Fibroblast of skin of right quadriceps (primary cell): ENCODE data around the gene TMC2.

Experiments
- DNase-seq: peaks from one replicate; pipeline ENCODE4 v3.0.0-alpha.2; 2013

Gene TMC2

DNA sequence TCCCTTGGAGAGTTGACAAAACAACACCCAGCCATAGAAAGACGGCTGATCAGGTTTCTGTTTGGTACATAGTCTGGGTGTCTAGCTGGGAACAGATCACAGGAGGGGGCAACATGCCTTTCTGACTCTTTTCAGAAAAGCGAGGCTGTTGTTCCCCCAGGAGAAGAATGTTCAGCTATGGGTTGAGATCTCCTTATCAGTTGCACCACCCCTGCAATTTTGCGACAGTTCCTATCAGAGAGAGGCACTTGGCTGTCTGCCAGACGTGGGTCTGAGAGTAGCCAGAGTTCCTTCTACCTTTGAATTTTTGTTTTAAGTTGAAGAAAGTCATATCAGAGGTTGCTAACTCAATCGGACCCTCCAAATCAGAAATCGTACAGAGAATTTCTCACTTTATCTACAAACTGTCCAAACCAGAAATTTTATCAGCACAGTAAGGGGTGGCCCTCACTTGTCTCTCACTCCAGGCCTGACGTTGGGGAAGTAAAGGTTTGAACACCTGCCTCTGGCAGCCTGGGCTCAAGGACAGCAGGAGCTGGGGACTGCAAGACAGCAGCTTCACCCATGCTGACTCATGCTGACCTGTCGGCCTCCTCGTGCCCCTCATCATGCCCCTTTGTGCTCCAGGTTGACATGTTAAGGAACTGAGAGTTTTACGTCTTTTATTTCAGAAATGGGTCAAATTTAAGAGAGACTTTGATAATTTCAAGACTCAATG is 42.3 kb downstream of the TMC2 start:
- DNase-seq, result no peak

GRCh38 chr20:2585811-2586210 is 49.4 kb downstream of the TMC2 start:
- DNase-seq, result peak; percentile 78

DNA sequence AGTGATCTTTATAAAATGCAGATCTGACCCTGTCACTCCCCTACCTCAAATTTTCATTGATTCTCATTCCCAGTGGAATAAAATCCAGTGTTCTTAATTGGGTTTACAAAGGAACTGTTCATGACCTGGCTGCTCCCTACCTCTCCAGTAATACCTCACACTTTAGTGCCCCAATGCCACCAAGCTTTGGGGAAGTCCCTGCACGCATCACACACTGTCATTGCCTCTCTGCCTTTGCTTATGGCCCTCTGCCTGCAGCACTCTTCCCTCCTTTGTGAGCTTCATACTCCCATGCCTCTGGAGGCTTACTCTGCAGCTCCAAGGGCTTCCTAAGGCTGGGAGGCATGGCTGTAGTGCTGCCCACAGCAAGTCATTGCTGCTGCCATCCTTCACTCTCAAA is 57.4 kb downstream of the TMC2 start:
- no peak for DNase-seq

GRCh38 chr20:2595076-2595475 is 58.7 kb downstream of the TMC2 start:
- DNase-seq, result no peak

DNA sequence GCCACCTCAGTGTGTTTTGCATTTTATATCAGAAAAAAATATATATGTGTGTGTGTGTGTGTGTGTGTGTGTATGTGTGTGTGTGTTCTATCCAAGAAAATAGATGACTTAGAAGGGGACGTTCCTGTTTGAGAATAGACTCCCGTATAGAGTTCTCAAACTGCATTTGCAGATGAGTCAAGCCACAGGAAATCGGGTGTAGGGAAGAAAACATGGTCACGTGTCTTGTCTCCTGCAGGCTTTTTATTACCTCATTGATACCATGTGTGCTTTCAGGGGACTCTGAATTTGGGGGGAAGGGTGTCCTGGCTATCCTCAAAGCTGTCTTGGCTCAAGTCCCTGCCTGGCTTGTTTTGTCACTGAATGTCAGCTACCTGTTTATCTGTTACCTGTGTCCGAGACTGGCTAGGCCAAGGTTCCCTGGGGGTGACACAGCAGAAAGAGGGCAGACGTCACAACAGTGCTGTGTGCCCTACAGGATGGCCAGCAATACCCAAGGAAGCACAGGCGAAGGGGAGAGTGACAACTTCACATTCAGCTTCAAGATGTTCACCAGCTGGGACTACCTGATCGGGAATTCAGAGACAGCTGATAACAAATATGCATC is 60.4 kb downstream of the TMC2 start:
- DNase-seq, result peak; percentile 66

DNA sequence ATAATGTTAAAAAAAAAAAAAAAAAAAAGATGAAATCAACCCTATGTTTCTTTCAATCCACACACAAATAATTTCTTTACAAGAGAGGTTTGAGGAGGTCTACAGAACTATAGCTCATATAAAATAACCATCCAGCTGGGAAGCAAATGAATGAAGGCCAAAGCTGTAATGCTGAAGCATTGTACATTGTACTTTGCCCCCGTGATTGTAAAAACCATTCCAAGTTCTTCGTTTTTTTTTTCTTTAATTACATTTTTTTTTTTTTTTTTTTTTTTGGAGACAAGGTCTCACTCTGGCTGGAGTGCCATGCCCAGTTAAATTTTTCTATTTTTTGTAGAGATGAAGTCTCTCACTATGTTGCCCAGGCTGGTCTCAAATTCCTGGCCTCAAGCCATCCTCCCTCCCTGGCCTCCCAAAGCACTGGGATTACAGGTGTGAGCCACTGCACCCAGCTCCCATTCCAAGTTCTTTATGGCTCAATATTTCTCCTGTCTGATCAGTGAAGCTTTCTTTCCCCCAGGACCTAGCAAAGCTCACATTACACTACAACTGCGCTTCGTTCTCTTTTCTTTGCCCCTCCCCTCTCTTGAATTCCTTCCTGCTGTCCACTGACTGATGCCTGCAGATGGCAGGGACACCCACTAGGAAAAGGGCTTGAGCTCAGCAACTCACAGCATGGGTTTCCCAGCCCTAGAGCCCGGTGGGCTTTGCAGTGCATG is 63.1 kb downstream of the TMC2 start:
- no peak for DNase-seq

- DNase-seq, result no peak
Measured at GRCh38 chr20:2602046-2602735, 65.8 kb downstream of the TMC2 start.

DNA sequence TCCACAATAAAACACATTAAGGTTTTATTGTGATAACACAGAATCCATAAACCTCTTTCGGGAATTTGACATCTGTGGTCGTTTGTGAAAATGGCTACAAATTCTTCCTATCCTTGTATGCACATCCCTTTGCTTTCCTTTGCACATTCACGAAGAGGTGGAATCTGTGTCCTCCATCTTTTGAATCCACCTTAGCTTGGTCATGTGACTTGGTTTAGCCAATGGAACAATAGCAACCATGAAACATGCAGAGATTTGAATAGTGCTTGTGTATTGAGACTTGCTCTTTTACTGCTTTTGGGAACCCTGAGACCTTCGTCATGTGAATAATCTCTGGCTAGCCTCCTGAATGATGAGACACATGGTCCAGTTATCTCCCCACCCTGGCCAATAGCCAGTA is 66.4 kb downstream of the TMC2 start:
- DNase-seq, result no peak

DNA sequence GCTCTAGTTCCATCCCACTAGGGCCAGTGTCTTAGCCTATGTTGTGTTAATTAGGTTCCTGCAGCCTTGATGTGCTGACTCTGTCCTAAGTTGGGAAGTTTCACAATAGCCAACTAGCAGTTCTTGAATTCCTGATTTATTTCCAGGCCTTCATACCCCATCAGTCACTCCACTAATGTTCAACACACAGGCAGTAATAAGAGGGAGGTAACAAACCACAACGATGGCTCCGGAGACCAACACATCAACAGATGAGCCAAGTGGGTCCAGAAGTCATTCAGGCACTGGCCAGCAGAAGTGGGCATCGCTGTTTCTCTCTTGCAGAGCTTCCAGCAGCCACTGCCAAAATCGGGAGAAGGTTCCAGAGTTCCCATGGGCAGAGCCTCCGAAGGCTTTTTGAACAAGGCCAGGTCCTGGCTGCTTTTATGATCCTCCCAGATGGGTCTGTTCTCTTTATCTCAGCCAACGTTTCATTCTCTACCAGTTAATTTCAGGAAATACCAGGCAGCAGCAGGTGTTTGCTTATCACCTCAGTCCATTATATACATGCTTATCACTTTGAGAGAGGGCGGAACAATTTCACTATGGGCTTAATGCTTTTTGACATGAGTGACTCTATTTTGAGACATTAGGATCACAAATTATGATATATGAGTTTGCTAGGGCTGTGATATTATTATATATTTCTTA is 67.6 kb downstream of the TMC2 start:
- DNase-seq, result no peak

GRCh38 chr20:2604506-2604835 is 68.1 kb downstream of the TMC2 start:
- no peak for DNase-seq

DNA sequence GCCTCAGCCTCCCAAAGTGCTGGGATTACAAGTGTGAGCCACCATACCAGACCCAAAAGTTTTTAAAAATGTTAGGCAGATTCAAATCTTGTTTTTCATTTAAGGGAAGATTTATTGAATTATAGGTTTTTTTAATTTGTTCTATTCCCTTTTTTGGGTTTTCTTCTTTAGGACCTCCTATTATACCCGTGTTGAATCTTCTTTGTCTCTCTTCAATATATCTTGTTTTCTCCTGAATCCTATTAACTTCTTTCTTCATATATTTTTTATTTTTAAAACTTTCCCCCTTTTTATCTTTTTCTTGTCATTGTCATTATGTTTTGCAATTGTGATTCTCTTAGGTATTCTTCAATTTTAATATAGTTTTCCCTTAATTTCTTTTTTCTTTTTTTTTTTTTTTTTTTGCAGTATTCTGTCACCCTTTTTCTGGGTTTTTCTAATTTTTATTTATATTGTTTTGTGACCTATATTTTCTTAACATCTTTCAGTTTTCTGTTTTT is 70.2 kb downstream of the TMC2 start:
- no peak for DNase-seq

GRCh38 chr20:2610326-2610725 is 74.0 kb downstream of the TMC2 start:
- DNase-seq, result no peak

DNA sequence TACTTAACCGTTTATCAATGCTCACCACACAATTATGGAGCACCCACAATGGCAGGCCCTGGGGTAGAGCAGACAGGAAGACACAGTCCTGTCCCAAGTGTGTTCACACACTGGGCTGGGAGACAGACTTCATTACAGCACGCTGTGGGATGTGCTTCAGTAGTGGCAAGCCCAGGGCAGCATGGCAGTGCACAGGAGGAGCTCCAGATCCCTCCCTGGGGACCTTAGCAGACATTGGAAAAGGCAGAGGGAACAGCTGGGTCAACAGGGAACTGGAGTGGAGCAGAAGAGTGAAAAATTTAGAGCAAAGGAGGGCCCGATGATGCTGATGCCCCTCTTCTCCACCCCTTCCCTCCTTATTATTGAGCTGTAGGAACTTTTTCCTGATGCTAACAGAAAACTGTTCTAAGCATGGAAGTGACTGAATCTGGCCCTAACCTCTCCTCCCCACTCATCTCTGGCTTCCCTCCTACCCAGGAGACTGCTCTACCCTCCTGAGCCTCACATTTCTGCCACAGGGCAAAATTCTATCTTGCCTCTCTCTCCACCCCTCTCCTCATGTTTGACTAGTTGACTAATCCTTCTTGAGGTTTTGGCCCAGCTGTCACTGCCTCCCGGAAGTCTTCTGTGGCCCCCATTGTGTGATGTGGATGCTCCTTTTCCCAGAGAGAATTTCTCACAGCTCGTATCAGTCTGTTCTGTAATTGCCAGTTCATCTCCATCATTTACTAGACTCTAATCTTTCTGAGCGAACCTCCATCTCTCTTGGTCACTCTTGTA is 74.8 kb downstream of the TMC2 start:
- no peak for DNase-seq

DNA sequence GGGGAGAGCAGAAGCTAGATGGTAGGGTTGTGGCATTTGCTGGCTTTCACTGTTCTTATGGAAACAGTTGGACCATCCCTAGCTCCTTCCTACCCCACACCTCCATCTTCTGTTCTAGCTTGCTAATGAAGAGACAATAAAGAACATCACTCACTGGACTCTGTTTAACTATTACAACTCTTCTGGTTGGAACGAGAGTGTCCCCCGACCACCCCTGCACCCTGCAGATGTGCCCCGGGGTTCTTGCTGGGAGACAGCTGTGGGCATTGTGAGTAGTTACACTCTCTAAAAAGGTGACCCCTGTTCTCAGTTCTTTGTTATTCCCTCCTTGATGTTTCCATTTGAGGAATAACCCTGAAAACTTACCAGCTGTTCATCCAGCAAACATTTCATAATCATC is 75.7 kb downstream of the TMC2 start:
- no peak for DNase-seq

DNA sequence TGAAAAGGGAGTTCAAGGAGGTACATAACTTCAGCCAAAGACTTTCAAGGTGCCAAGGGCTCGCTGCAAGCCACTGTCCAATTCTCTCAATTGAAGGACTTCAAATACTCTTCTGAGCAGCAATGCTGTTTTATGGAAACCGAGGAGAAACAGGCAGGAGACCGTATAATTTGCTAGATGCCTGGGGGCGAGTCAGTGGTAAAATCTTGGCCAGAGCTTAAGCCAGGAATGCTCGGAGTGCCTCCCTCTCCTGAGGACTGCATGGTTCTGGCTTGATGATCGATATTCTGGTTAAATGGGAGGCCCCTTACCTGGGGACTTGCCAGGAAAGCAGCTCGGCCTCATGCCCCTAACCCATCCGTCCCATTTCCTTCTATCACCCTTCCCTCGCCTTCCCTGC is 80.3 kb downstream of the TMC2 start:
- no peak for DNase-seq

DNA sequence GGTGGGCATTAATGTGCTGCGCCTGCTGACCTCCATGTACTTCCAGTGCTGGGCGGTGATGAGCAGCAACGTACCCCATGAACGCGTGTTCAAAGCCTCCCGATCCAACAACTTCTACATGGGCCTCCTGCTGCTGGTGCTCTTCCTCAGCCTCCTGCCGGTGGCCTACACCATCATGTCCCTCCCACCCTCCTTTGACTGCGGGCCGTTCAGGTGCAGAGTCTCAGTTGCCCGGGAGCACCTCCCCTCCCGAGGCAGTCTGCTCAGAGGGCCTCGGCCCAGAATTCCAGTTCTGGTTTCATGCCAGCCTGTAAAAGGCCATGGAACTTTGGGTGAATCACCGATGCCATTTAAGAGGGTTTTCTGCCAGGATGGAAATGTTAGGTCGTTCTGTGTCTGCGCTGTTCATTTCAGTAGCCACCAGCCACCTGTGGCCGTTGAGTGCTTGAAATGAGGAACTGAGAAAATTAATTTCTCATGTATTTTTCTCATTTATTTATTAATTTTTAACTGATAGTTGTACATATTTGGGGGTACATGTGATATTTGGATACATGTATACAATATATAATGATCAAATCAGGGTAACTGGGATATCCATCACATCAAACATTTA is 80.8 kb downstream of the TMC2 start:
- no peak for DNase-seq

DNA sequence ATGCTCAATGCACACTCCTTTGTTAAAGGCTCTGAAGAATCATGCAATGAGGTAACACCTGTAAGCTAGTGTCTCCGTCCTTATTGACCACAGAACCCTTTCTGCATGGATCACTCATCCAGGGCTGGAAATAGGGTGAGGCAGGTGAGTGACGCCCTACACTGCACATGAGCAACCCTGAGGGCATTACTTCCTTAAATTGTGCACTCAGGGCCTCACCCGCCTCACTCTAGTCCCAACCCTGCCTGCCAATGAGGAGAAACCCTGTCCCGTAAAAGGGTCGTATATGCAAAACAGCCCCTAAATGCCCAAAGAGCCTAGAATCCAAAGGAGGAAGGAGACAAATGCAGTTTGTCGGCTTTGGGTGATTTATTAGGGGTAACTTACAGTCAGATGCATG is 82.4 kb downstream of the TMC2 start:
- DNase-seq, result no peak

DNA sequence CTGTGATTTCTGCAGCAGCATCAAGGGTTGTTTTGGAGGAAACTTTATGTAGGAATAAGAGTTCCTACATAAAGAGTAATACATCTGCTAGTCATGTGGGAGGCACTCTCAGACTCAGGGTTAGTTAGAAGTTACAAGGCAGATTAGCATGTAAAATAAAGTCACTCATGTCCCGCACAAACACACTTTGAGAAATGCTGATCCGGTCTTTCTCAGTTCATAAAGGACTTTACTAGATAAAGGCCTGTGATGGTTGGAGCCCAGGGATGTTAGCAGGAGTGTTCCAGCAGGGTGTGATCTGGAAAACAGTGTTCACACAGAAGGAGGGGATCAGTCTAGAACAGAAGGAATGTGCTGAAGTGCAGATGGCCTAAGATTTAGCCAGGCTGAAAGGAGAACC is 83.0 kb downstream of the TMC2 start:
- no peak for DNase-seq

- peak; percentile 10 for DNase-seq
Measured at GRCh38 chr20:2619961-2620595, 83.7 kb downstream of the TMC2 start.

DNA sequence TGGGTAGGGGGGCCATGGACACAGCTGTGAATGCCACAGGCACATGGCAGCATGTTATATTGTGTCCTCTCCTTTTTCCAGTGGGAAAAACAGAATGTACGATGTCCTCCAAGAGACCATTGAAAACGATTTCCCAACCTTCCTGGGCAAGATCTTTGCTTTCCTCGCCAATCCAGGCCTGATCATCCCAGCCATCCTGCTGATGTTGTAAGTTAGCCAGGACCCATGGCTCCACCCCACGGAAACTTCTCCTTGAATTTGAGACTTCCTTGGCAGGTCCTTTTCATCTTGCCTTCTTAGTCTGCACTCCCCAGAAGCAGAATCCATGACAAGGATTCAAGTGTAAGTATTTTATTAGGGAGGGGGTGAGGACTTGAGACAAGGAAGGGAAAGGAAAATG is 87.8 kb downstream of the TMC2 start:
- no peak for DNase-seq

GRCh38 chr20:2625062-2625461 is 88.7 kb downstream of the TMC2 start:
- no peak for DNase-seq
